K562 (cell line): ENCODE results near the gene CRYBA1. TPM values are rescaled to one million over a fixed set of nuclear protein-coding genes. Genes with fewer than 3 reads are reported as not detected.
A peak's percentile ranks its signal among the peaks of the same experiment; 100 is the strongest.

Source experiments
- CEBPZ ChIP-seq: fragments of 150-350 bp; IDR thresholded peaks from 2 replicates; pipeline ENCODE4 v1.6.1; 2014; ENCODE audit warnings: low read depth, mild to moderate bottlenecking, low read length, borderline replicate concordance
- DPF2 ChIP-seq: fragments of 450-650 bp; IDR thresholded peaks from 2 replicates; pipeline ENCODE4 v1.6.1; 2016
- E2F8 ChIP-seq: fragments of 450-650 bp; IDR thresholded peaks from 2 replicates; pipeline ENCODE4 v1.7.1; 2018; ENCODE audit warnings: mild to moderate bottlenecking, low read depth; ENCODE audit not compliant: partially characterized antibody
- EGR1 ChIP-seq: fragments of 450-650 bp; conservative IDR thresholded peaks from 2 replicates; pipeline ENCODE4 v1.6.1; 2017; ENCODE audit warnings: mild to moderate bottlenecking
- FOXJ3 ChIP-seq: sonication (generic); formaldehyde crosslinking; IDR thresholded peaks from 2 replicates; pipeline ENCODE4 v1.4.0; 2020; ENCODE audit warnings: mild to moderate bottlenecking, missing genetic modification reagents
- HOMEZ ChIP-seq: fragments of 250-450 bp; sonication (Bioruptor Pico); IDR thresholded peaks from 2 replicates; pipeline ENCODE4 v1.4.0; 2020; ENCODE audit warnings: mild to moderate bottlenecking, moderate library complexity
- MED1 ChIP-seq: sonication (generic); formaldehyde crosslinking; IDR thresholded peaks from 2 replicates; pipeline ENCODE4 v1.8.1; 2023; ENCODE audit warnings: missing genetic modification reagents, borderline replicate concordance
- MLLT1 ChIP-seq, 2 experiments: fragments of 450-650 bp; IDR thresholded peaks; 2 replicates each; pipeline ENCODE4 v1.6.1; 2016
- PHTF2 ChIP-seq: fragments of 250-450 bp; sonication (Bioruptor Pico); IDR thresholded peaks from 2 replicates; pipeline ENCODE4 v1.5.0; 2021; ENCODE audit warnings: mild to moderate bottlenecking
- SMARCA5 ChIP-seq: fragments of 450-650 bp; IDR thresholded peaks from 2 replicates; pipeline ENCODE4 v1.6.1; 2016
- SNRNP70 ChIP-seq: fragments of 200-400 bp; formaldehyde crosslinking; optimal IDR thresholded peaks from 2 replicates; pipeline ENCODE3; 2017; ENCODE audit warnings: low read depth, low read length
- TCF3 ChIP-seq: sonication (generic); formaldehyde crosslinking; IDR thresholded peaks from 2 replicates; pipeline ENCODE4 v1.4.0; 2020; ENCODE audit warnings: mild to moderate bottlenecking, missing genetic modification reagents
- TFE3 ChIP-seq: fragments of 450-650 bp; formaldehyde crosslinking; IDR thresholded peaks from 2 replicates; pipeline ENCODE4 v1.4.0; 2020; ENCODE audit warnings: mild to moderate bottlenecking, mixed read lengths
- U2AF2 ChIP-seq: fragments of 200-400 bp; formaldehyde crosslinking; optimal IDR thresholded peaks from 2 replicates; pipeline ENCODE3; 2017; ENCODE audit warnings: low read depth, mild to moderate bottlenecking, low read length
- ZNF175 ChIP-seq: fragments of 200-800 bp; sonication (Bioruptor generic); IDR thresholded peaks from 2 replicates; pipeline ENCODE4 v1.6.1; 2016; ENCODE audit warnings: low read depth, mild to moderate bottlenecking, missing genetic modification characterization, missing compliant biosample characterization
- ZNF324 ChIP-seq: fragments of 250-450 bp; sonication (Bioruptor Pico); IDR thresholded peaks from 2 replicates; pipeline ENCODE4 v1.4.0; 2020; ENCODE audit warnings: mild to moderate bottlenecking
- ZNF785 ChIP-seq: fragments of 250-450 bp; sonication (Bioruptor Pico); IDR thresholded peaks from 2 replicates; pipeline ENCODE4 v1.4.0; 2020; ENCODE audit warnings: mild to moderate bottlenecking
- polyA plus RNA-seq, 8 experiments: library from polyadenylated mRNA; depleted of rRNA in 4 of 8; stranded (reverse) in 5 of 8; unstranded in 3 of 8; fragments of >200 nt; fragmentation: Nextera tagmentation in 2 of 8; fragmentation: Illumina TruSeq in 1 of 8; extraction: Ambion mirVana in 2 of 8; extraction: Trizol in 1 of 8; gene quantifications; 2 replicates each; pipeline versions ENCODE4 v1.2.1 to v1.2.3, GENCODE V29; 2011 to 2014; ENCODE audit warnings: inconsistent platforms in 1 of 8, missing spikeins in 1 of 8
- total RNA-seq, 7 experiments: library from RNA; depleted of rRNA in 6 of 7; stranded (reverse); fragments of >200 nt in 6 of 7; fragmentation: Illumina TruSeq in 2 of 7; extraction: Trizol in 2 of 7; gene quantifications; 2 replicates each; pipeline versions ENCODE4 v1.2.1 to v1.2.3, GENCODE V29; 2011 to 2021; ENCODE audit warnings: low replicate concordance in 1 of 7

Gene CRYBA1
- total and polyA plus RNA-seq, 9 of the 15 experiments (the other 6 are each of a cell fraction or from before 2014, with no cell fraction given): not detected

GRCh38 chr17:29292992-29293889 lies 46.6 kb downstream of the CRYBA1 start (continued):
- TF ChIP-seq MLLT1 (IDR thresholded peaks at IDR 0.05) (peak in 1 of 2 experiments; percentile 55; a peak in 1 of 4 replicates), TCF3 (CRISPR knock-in tag) (no peak), FOXJ3 (CRISPR knock-in tag) (no peak), ZNF175 (no peak), E2F8 (no peak), EGR1 (peak; percentile 44; the same call in 1 of the 2 replicates), HOMEZ (CRISPR knock-in tag) (no peak), U2AF2 (no peak), ZNF785 (CRISPR knock-in tag) (no peak), DPF2 (no peak), PHTF2 (CRISPR knock-in tag) (no peak; the same call in 1 of the 2 replicates), CEBPZ (no peak), SMARCA5 (no peak), ZNF324 (CRISPR knock-in tag) (no peak), MED1 (CRISPR knock-in tag) (no peak), TFE3 (no peak), SNRNP70 (no peak)
